Stomach smooth muscle (tissue), 2 donors: ENCODE measurements around the gene EXOC4.
"Not testable (repeated sequence)": the region's sequence is repeated elsewhere in the genome, so short reads cannot be mapped to it uniquely, and the experiment has no call there.

ENCODE experiments used
- H3K27ac ChIP-seq: one replicate; pipeline ENCODE4 v1.7.0; 2013; ENCODE audit warnings: mild to moderate bottlenecking, low read length, inconsistent platforms
- H3K27me3 ChIP-seq, 2 donors: one replicate each; pipeline ENCODE4 v1.7.0; 2013; ENCODE audit warnings: low read length in 2 of 2; ENCODE audit not compliant: insufficient read depth in 2 of 2, control insufficient read depth in 1 of 2
- H3K36me3 ChIP-seq, 2 donors: one replicate each; pipeline ENCODE4 v1.7.0; 2013; ENCODE audit warnings: low read length in 2 of 2; ENCODE audit not compliant: control insufficient read depth in 2 of 2, insufficient read depth in 2 of 2
- H3K4me1 ChIP-seq: one replicate; pipeline ENCODE4 v1.7.0; 2013; ENCODE audit warnings: low read length; ENCODE audit not compliant: control insufficient read depth, insufficient read depth
- H3K4me3 ChIP-seq, 2 donors: one replicate each; pipeline ENCODE4 v1.7.0; 2013; ENCODE audit warnings: low read length in 2 of 2
- H3K9ac ChIP-seq, 2 donors: one replicate each; pipeline ENCODE4 v1.7.0; 2013; ENCODE audit warnings: low read length in 2 of 2, mild to moderate bottlenecking in 1 of 2
- H3K9me3 ChIP-seq, 2 donors: one replicate each; pipeline ENCODE4 v1.7.0; 2013; ENCODE audit warnings: low read length in 2 of 2; ENCODE audit not compliant: control insufficient read depth in 2 of 2
- donor health status: healthy.
- donor health status: Pancreatic carcinoma.

EXOC4 gene

GRCh38 chr7:133252858-133253518, at the start of gene EXOC4:
TSS of gene EXOC4 (plus strand) at chr7:133253078.
- Histone ChIP-seq H3K36me3 (no peaks in the 10 kb centered on the region), H3K4me3 (peak within 1 kb of the TSS; percentile 85 to 92), H3K9ac (peak within 1 kb of the TSS; percentile 89 to 95), H3K4me1 (no peaks in the 10 kb centered on the region), H3K27me3 (no peaks in the 10 kb centered on the region), H3K27ac (peak within 1 kb of the TSS; percentile 50), H3K9me3 (no peaks in the 10 kb centered on the region)

GRCh38 chr7:133203490-133203889, 49.4 kb upstream of the EXOC4 start:
- no peak overlapping the region for H3K27ac ChIP-seq

GRCh38 chr7:133207687-133208086, 45.2 kb upstream of the EXOC4 start:
- Histone ChIP-seq H3K4me3 (no peak overlapping the region), H3K27me3 (no peaks in the 10 kb centered on the region), H3K9me3 (no peaks in the 10 kb centered on the region), H3K9ac (no peak overlapping the region), H3K27ac (no peak overlapping the region), H3K36me3 (no peaks in the 10 kb centered on the region), H3K4me1 (no peaks in the 10 kb centered on the region)

More at GRCh38 chr7:133203490-133203889, 49.4 kb upstream of the EXOC4 start:
- Histone ChIP-seq H3K4me3 (no peak overlapping the region), H3K27me3 (no peaks in the 10 kb centered on the region), H3K36me3 (no peaks in the 10 kb centered on the region), H3K9me3 (no peaks in the 10 kb centered on the region), H3K4me1 (no peaks in the 10 kb centered on the region), H3K9ac (no peak overlapping the region)

- not testable (repeated sequence) for H3K9ac ChIP-seq, H3K4me3 ChIP-seq, H3K4me1 ChIP-seq, H3K36me3 ChIP-seq, H3K27me3 ChIP-seq, H3K9me3 ChIP-seq, H3K27ac ChIP-seq
Measured at GRCh38 chr7:133210817-133211216, 42.1 kb upstream of the EXOC4 start.

- not testable (repeated sequence) for H3K4me1 ChIP-seq, H3K9ac ChIP-seq, H3K9me3 ChIP-seq, H3K27me3 ChIP-seq, H3K36me3 ChIP-seq, H3K27ac ChIP-seq, H3K4me3 ChIP-seq
Measured at GRCh38 chr7:133213772-133214171, 39.1 kb upstream of the EXOC4 start.

- Histone ChIP-seq H3K27me3 (no peaks in the 10 kb centered on the region), H3K27ac (no peak overlapping the region), H3K4me1 (no peaks in the 10 kb centered on the region), H3K9ac (no peak overlapping the region), H3K4me3 (no peak overlapping the region), H3K9me3 (no peaks in the 10 kb centered on the region), H3K36me3 (no peaks in the 10 kb centered on the region)
Measured at GRCh38 chr7:133217773-133218172, 35.1 kb upstream of the EXOC4 start.

- no peak overlapping the region for H3K9ac ChIP-seq
- H3K4me3 ChIP-seq = no peak overlapping the region
- H3K27me3 ChIP-seq = no peaks in the 10 kb centered on the region
- H3K4me1 ChIP-seq = no peaks in the 10 kb centered on the region
- no peaks in the 10 kb centered on the region for H3K9me3 ChIP-seq
- no peak overlapping the region for H3K27ac ChIP-seq
- H3K36me3 ChIP-seq = no peaks in the 10 kb centered on the region
Measured at GRCh38 chr7:133230591-133231194, 22.2 kb upstream of the EXOC4 start.

- no peak overlapping the region for H3K9ac ChIP-seq
- H3K9me3 ChIP-seq = no peaks in the 10 kb centered on the region
- no peaks in the 10 kb centered on the region for H3K27me3 ChIP-seq
- no peaks in the 10 kb centered on the region for H3K36me3 ChIP-seq
- H3K27ac ChIP-seq = no peak overlapping the region
- no peaks in the 10 kb centered on the region for H3K4me1 ChIP-seq
- H3K4me3 ChIP-seq = no peak overlapping the region
Measured at GRCh38 chr7:133233142-133233541, 19.7 kb upstream of the EXOC4 start.

- Histone ChIP-seq H3K27ac (no peak overlapping the region), H3K9ac (no peak overlapping the region), H3K27me3 (no peaks in the 10 kb centered on the region), H3K9me3 (no peaks in the 10 kb centered on the region), H3K36me3 (no peaks in the 10 kb centered on the region), H3K4me1 (no peaks in the 10 kb centered on the region), H3K4me3 (no peak overlapping the region)
Measured at GRCh38 chr7:133234961-133235875, 17.7 kb upstream of the EXOC4 start.

GRCh38 chr7:133237545-133237944, 15.3 kb upstream of the EXOC4 start:
- H3K4me1 ChIP-seq = no peaks in the 10 kb centered on the region
- no peak overlapping the region for H3K9ac ChIP-seq
- H3K9me3 ChIP-seq = no peaks in the 10 kb centered on the region
- no peak overlapping the region for H3K27ac ChIP-seq
- no peaks in the 10 kb centered on the region for H3K36me3 ChIP-seq
- H3K27me3 ChIP-seq = no peaks in the 10 kb centered on the region
- no peak overlapping the region for H3K4me3 ChIP-seq
